ENCODE measurements around the gene UBAC2. TPM values are rescaled to one million over a fixed set of nuclear protein-coding genes. Genes with fewer than 3 reads are reported as not detected.

Gene UBAC2
- total RNA-seq, 4 donors from 2014 or later = 51.0 to 71.5 (median 61.1) TPM

DNA sequence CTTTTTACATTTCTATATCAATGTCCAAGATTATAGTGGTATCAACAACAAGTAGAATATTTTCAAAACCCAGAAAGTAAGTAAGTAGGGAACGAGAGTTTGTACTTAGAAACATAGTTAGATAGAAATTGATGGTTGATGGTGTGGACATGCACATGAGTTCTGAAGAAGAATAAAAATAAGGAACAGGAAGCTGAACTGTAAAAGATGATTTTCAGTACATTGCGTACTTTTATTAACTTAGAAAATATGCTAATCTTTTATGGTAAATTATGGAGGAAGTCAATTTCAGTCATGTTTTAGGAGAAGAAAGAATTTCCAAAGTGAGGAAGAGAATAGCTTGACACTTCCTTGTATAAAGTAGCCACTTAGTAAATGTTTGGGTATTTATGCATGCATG is 69.9 kb downstream of the UBAC2 start:
- in situ Hi-C loops (cut with MboI; ENCODE audit: low sequenced_read_pairs in 4 of 4) = loop anchor here in 2 of 4 donors (5.0 to 25.0 kb wide), 2 partner anchors 167 kb away; no protein-coding TSS in a partner anchor
- no peaks in the 10 kb centered on the region for H3K36me3 ChIP-seq
- no peaks in the 10 kb centered on the region for H3K27me3 ChIP-seq
- peak overlapping the region in 1 of 4 donors; percentile 26 for H3K27ac ChIP-seq
- H3K4me1 ChIP-seq = peaks cover 14 to 25% of the 10 kb centered on the region in 2 donors
- no peak overlapping the region for H3K4me3 ChIP-seq
- intact Hi-C loops (cut with DNase I; ENCODE audit: low total_unique reads) = loop anchor here (1.0 to 10.0 kb wide), 2 partner anchors 94 to 167 kb away; no protein-coding TSS in a partner anchor
- DNase-seq = no peak
- TF ChIP-seq, protein P1, sequence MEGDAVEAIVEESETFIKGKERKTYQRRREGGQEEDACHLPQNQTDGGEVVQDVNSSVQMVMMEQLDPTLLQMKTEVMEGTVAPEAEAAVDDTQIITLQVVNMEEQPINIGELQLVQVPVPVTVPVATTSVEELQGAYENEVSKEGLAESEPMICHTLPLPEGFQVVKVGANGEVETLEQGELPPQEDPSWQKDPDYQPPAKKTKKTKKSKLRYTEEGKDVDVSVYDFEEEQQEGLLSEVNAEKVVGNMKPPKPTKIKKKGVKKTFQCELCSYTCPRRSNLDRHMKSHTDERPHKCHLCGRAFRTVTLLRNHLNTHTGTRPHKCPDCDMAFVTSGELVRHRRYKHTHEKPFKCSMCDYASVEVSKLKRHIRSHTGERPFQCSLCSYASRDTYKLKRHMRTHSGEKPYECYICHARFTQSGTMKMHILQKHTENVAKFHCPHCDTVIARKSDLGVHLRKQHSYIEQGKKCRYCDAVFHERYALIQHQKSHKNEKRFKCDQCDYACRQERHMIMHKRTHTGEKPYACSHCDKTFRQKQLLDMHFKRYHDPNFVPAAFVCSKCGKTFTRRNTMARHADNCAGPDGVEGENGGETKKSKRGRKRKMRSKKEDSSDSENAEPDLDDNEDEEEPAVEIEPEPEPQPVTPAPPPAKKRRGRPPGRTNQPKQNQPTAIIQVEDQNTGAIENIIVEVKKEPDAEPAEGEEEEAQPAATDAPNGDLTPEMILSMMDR (IDR thresholded peaks at IDR 0.05 in 4 of 5, conservative IDR thresholded peaks at IDR 0.05 in 1 of 5) = no peak
- TF ChIP-seq POLR2A (IDR thresholded peaks at IDR 0.05) = no peak
- H3K9me3 ChIP-seq = no peaks in the 10 kb centered on the region
- no peak for ATAC-seq

DNA sequence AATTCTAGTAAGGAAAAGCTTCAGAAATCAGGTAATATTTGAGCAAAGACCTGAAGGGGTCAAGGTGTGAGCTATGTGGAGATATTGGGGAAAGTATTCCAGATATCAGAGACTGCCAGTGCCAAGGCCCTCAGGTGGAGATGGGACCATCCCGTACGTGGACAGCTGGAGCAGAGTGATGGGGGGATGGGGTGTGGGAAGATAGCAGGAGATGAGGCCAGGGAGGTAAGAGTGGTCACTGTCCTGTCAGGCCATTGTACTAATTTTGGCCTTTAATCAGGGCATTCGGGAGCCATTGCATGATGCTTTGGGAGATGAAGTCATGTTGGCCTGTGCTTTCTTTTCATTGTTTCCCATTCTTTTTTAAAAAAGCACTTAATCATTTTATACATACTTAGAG is 70.6 kb downstream of the UBAC2 start:
- intact Hi-C loops (cut with DNase I; ENCODE audit: low total_unique reads) = loop anchor here (10.0 kb wide), 1 partner anchor 94 kb away; no protein-coding TSS in a partner anchor
- H3K9me3 ChIP-seq = no peaks in the 10 kb centered on the region
- in situ Hi-C loops (cut with MboI; ENCODE audit: low sequenced_read_pairs in 4 of 4) = loop anchor here in 2 of 4 donors (5.0 to 25.0 kb wide), 2 partner anchors 166 kb away; no protein-coding TSS in a partner anchor
- DNase-seq = no peak
- peaks cover 13 to 31% of the 10 kb centered on the region in 2 donors for H3K4me1 ChIP-seq
- no peak overlapping the region for H3K4me3 ChIP-seq
- H3K27me3 ChIP-seq = no peaks in the 10 kb centered on the region
- no peak for ATAC-seq
- peak overlapping the region in 2 of 4 donors; percentile 6 to 26 for H3K27ac ChIP-seq
- H3K36me3 ChIP-seq = no peaks in the 10 kb centered on the region
- TF ChIP-seq POLR2A (IDR thresholded peaks at IDR 0.05) = no peak
- TF ChIP-seq, protein P1 (IDR thresholded peaks at IDR 0.05 in 4 of 5, conservative IDR thresholded peaks at IDR 0.05 in 1 of 5) = no peak

DNA sequence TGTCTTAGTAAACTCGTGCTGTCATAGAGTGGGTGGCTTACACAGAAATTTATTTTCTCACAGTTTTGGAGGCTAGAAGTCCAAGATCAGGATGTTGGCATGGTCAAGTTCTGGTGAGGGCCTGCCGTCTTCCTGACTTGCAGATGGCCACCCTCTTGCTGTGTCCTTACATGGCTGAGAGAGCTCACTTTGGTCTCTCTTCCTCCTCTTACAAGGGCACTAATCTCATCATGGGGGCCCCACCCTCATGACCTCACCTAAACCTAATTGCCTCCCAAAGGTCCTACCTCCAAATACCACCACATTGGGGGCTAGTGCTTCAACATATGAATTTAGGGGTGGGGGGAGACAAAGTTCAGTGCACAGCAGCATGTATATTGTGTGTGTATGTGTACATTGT is 71.8 kb downstream of the UBAC2 start:
- intact Hi-C loops (cut with DNase I; ENCODE audit: low total_unique reads) = loop anchor here (10.0 kb wide), 1 partner anchor 92 kb away; no protein-coding TSS in a partner anchor
- peaks cover 24 to 43% of the 10 kb centered on the region in 2 donors for H3K4me1 ChIP-seq
- in situ Hi-C loops (cut with MboI; ENCODE audit: low sequenced_read_pairs in 4 of 4) = loop anchor here in 2 of 4 donors (5.0 to 25.0 kb wide), 2 partner anchors 165 kb away; no protein-coding TSS in a partner anchor

DNA sequence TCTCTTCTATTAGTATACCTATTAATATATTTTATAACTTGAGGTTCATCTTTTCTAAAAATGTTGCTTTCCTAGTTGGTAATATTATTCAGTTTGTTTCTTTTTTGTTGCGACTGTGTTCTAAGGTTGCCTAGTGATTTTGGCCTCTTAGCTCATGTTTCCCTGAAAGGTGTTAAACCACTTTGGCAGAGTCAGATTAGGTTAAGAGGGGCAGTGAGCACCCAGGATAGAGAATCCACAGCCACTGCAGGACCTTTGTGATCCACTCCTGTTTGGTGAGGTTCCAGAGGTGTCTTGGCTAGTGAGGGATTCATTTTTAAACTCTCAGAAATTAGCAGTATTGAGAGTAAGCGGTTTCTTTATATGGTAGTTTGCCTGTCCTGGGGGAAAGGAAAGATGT is 72.5 kb downstream of the UBAC2 start:
- in situ Hi-C loops (cut with MboI; ENCODE audit: low sequenced_read_pairs in 4 of 4) = loop anchor here in 2 of 4 donors (5.0 to 25.0 kb wide), 2 partner anchors 164 kb away; no protein-coding TSS in a partner anchor
- no peak for DNase-seq
- Histone ChIP-seq H3K27me3 (no peaks in the 10 kb centered on the region), H3K36me3 (no peaks in the 10 kb centered on the region), H3K4me3 (no peak overlapping the region), H3K4me1 (peaks cover 24 to 43% of the 10 kb centered on the region in 2 donors), H3K9me3 (no peaks in the 10 kb centered on the region), H3K27ac (no peak overlapping the region)
- TF ChIP-seq POLR2A (IDR thresholded peaks at IDR 0.05) = no peak
- TF ChIP-seq, protein P1 (IDR thresholded peaks at IDR 0.05 in 4 of 5, conservative IDR thresholded peaks at IDR 0.05 in 1 of 5) = no peak
- intact Hi-C loops (cut with DNase I; ENCODE audit: low total_unique reads) = loop anchor here (10.0 kb wide), 1 partner anchor 92 kb away; no protein-coding TSS in a partner anchor
- ATAC-seq = no peak

More for the DNA sequence above, 71.8 kb downstream of the UBAC2 start:
- no peak overlapping the region for H3K27ac ChIP-seq
- DNase-seq (no peak), ATAC-seq (no peak)
- no peaks in the 10 kb centered on the region for H3K36me3 ChIP-seq
- H3K27me3 ChIP-seq = no peaks in the 10 kb centered on the region
- no peaks in the 10 kb centered on the region for H3K9me3 ChIP-seq
- no peak overlapping the region for H3K4me3 ChIP-seq
- TF ChIP-seq POLR2A (IDR thresholded peaks at IDR 0.05) = no peak
- TF ChIP-seq, protein P1 (IDR thresholded peaks at IDR 0.05 in 4 of 5, conservative IDR thresholded peaks at IDR 0.05 in 1 of 5) = no peak
